GM10248 (cell line): ENCODE data around the gene ATAD3C.
"Not testable (repeated sequence)": the region's sequence is repeated elsewhere in the genome, so short reads cannot be mapped to it uniquely, and the experiment has no call there.

Experiments used
- CTCF ChIA-PET: fragments of 300-600 bp; sonication (Branson Sonifier 250); formaldehyde crosslinking; extraction: SDS; loops from one replicate; lab custom pipeline; 2021; ENCODE audit warnings: antibody characterized with exemption; lab: Yijun Ruan, JAX
- POLR2A ChIA-PET: fragments of 350-650 bp; sonication (Branson Sonifier 250); formaldehyde crosslinking; extraction: SDS; loops from one replicate; lab custom pipeline; 2020; ENCODE audit warnings: antibody characterized with exemption; lab: Yijun Ruan, JAX
- DNase-seq: peaks from one replicate; pipeline ENCODE4 v3.0.0; 2012; ENCODE audit errors: extremely low spot score
- TF ChIP-seq, protein P1 (sequence below): IDR thresholded peaks from 2 replicates; pipeline ENCODE4 v1.5.1; 2012; ENCODE audit warnings: mild to moderate bottlenecking, low read depth; ENCODE audit errors: extremely low read depth, missing control alignments, control extremely low read depth

The ATAD3C gene

GRCh38 chr1:1451696-1452364, 2.3 kb downstream of the ATAD3C start:
- no peak for DNase-seq
- POLR2A ChIA-PET: no interaction called here
- CTCF ChIA-PET: interaction anchor here (2.5 kb wide), 1 partner anchor 11 kb away, joined by 11 read pairs; no protein-coding TSS in a partner anchor
- TF ChIP-seq, protein P1, sequence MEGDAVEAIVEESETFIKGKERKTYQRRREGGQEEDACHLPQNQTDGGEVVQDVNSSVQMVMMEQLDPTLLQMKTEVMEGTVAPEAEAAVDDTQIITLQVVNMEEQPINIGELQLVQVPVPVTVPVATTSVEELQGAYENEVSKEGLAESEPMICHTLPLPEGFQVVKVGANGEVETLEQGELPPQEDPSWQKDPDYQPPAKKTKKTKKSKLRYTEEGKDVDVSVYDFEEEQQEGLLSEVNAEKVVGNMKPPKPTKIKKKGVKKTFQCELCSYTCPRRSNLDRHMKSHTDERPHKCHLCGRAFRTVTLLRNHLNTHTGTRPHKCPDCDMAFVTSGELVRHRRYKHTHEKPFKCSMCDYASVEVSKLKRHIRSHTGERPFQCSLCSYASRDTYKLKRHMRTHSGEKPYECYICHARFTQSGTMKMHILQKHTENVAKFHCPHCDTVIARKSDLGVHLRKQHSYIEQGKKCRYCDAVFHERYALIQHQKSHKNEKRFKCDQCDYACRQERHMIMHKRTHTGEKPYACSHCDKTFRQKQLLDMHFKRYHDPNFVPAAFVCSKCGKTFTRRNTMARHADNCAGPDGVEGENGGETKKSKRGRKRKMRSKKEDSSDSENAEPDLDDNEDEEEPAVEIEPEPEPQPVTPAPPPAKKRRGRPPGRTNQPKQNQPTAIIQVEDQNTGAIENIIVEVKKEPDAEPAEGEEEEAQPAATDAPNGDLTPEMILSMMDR: no peak

DNA sequence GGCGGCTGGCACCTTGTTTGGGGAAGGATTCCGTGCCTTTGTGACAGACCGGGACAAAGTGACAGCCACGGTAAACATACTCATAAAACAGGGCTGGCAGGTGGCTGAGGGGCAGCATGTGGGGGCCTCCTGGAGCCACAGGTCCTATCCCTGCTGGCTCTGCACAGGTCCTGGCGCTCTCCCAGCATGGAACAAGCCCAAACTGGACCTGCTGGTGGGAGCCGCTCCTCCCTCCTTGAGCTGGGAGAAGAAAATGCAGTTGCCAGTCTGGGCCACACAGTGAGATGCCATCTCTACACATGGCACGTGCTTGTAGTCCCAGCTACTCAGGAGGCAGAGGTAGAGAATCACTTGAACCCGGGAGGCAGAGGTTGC, 2.9 kb downstream of the ATAD3C start:
- POLR2A ChIA-PET, DNase-seq: not testable (repeated sequence)
- CTCF ChIA-PET: interaction anchor here (1.1 to 2.5 kb wide), 2 partner anchors 9 to 12 kb away, joined by 3 to 11 read pairs; no protein-coding TSS in a partner anchor

GRCh38 chr1:1452882-1453281, 3.4 kb downstream of the ATAD3C start:
- TF ChIP-seq, protein P1: no peak
- DNase-seq: no peak
- ChIA-PET POLR2A (no interaction called here), CTCF (interaction anchor here (1.1 kb wide), 1 partner anchor 10 kb away, joined by 3 read pairs; no protein-coding TSS in a partner anchor)

- POLR2A ChIA-PET, DNase-seq: not testable (repeated sequence)
- CTCF ChIA-PET: interaction anchor here (1.4 kb wide), 1 partner anchor 14 kb away, joined by 4 read pairs; no protein-coding TSS in a partner anchor
These were observed 5.0 kb downstream of the ATAD3C start for GRCh38 chr1:1454286-1455056.

- TF ChIP-seq, protein P1: no peak
- POLR2A ChIA-PET: no interaction called here
- no peak for DNase-seq
- CTCF ChIA-PET: interaction anchor here (1.4 kb wide), 1 partner anchor 15 kb away, joined by 4 read pairs; no protein-coding TSS in a partner anchor
These were observed 5.9 kb downstream of the ATAD3C start for GRCh38 chr1:1455366-1455884.

DNA sequence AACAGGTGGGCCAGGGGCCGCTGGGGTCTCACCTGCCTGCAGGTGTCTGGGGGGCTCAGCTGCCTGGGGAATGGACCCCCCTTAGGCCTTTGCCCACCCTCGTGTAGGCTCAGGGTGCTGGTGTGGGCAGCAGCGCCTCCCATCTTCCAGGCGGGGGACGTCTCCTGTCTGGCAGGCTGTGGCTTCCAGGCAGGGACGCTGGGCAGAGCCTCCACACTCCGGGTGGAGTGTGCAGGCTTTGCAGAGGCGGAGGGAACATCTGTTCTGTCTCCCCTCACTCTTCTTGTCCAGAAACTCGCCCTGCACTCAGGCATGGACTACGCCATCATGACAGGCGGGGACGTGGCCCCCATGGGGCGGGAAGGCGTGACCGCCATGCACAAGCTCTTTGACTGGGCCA, 6.4 kb downstream of the ATAD3C start:
- POLR2A ChIA-PET, DNase-seq: not testable (repeated sequence)
- CTCF ChIA-PET: interaction anchor here (1.4 kb wide), 1 partner anchor 15 kb away, joined by 4 read pairs; no protein-coding TSS in a partner anchor

DNA sequence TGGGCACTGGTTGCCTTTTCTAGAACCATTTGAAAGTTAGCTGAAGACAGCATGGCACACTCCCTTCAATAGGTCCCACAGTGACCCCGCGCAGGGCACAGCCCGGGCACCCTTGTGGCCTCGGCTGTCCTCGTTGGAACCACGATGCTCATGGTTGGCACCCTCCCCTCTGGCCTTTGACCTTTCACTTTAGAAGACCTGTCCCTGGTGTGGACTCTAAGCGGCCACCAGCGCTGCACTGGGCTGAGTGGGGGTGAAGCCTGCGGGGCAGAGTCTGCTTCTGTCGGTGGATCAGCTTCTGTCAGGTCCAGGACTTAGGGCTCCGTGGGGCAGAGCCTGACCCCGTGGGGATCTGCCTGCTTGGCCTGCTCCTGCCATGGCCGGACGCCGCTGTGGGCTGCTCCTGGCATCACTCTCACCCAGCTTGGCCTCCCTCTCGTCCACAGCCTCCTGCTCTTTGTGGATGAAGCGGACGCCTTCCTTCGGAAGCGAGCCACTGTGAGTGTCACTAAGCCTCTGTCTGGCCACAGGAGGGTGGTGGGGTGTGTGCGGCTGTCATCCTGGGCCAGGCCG, 7.3 kb downstream of the ATAD3C start:
- POLR2A ChIA-PET, CTCF ChIA-PET, DNase-seq: not testable (repeated sequence)

GRCh38 chr1:1459156-1459555, 9.7 kb downstream of the ATAD3C start:
- CTCF ChIA-PET, POLR2A ChIA-PET, DNase-seq: not testable (repeated sequence)

GRCh38 chr1:1459711-1460110, 10.2 kb downstream of the ATAD3C start:
- DNase-seq, POLR2A ChIA-PET, CTCF ChIA-PET: not testable (repeated sequence)
